Endothelial cell of umbilical vein (primary cell): ENCODE data around the gene SLC9C1. TPM values are rescaled to one million over a fixed set of nuclear protein-coding genes. Genes with fewer than 3 reads are reported as not detected.

Experiments
- BruUV-seq: library from RNA; stranded (reverse); fragments of 400-500 nt; replicated peaks from 2 replicates; lab custom pipeline; 2021; lab: Mats Ljungman, UMichigan
- CTCF ChIA-PET: fragments of 300-600, 350-600 bp; sonication (Branson Sonifier 250); formaldehyde crosslinking; loops from one replicate; lab custom pipeline; 2021; ENCODE audit warnings: antibody characterized with exemption, inconsistent platforms; lab: Charles Lee
- POLR2A ChIA-PET: fragments of 300-600, 350-600 bp; sonication (Branson Sonifier 250); formaldehyde crosslinking; loops from one replicate; lab custom pipeline; 2021; ENCODE audit warnings: antibody characterized with exemption, inconsistent platforms; lab: Charles Lee
- DNase-seq: peaks from one replicate; pipeline ENCODE4 v3.0.0-alpha.2; 2011; ENCODE audit warnings: low read depth, low spot score
- FAIRE-seq: peaks from 2 replicates; lab custom pipeline; 2011; peaks lifted over from hg19 to GRCh38; lab: Jason Lieb, UNC
- H2AFZ ChIP-seq: 2 replicates; pipeline ENCODE4 v1.6.0; 2012; ENCODE audit warnings: low read depth, low read length, control low read depth, inconsistent platforms
- H3K27ac ChIP-seq: 2 replicates; pipeline ENCODE4 v1.5.1; 2011; ENCODE audit warnings: low read depth, mild to moderate bottlenecking, control low read depth, low read length, moderate library complexity; ENCODE audit not compliant: insufficient read depth
- H3K27me3 ChIP-seq, 2 experiments: 2 replicates each; pipeline versions ENCODE4 v1.6.0 to v1.6.1; 2011; ENCODE audit warnings: low read length in 2 of 2, mixed read lengths in 1 of 2; ENCODE audit not compliant: control insufficient read depth in 2 of 2, insufficient read depth in 2 of 2
- H3K36me3 ChIP-seq, 2 experiments: 2 replicates in 1 of 2; 3 replicates in 1 of 2; pipeline ENCODE4 v1.5.1; 2011; ENCODE audit warnings: low read length in 2 of 2, mild to moderate bottlenecking in 1 of 2, moderate library complexity in 1 of 2; ENCODE audit not compliant: control insufficient read depth in 2 of 2, insufficient read depth in 2 of 2; ENCODE audit errors: extremely low read depth in 1 of 2
- H3K4me1 ChIP-seq: 3 replicates; pipeline ENCODE4 v1.5.1; 2011; ENCODE audit warnings: mild to moderate bottlenecking, low read length; ENCODE audit not compliant: control insufficient read depth, insufficient read depth; ENCODE audit errors: extremely low read depth
- H3K4me2 ChIP-seq: 2 replicates; pipeline ENCODE4 v1.6.1; 2011; ENCODE audit warnings: low read length, control low read depth, mixed read lengths; ENCODE audit not compliant: insufficient read depth
- H3K4me3 ChIP-seq, 3 experiments: fragments of 200-600 bp in 1 of 3; sonication (generic), shearing (Covaris generic) in 1 of 3; replicated peaks in 1 of 3; 2 replicates each; pipeline ENCODE4 v1.5.1; 2011 to 2016; ENCODE audit warnings: control low read depth in 3 of 3, low read length in 3 of 3, mild to moderate bottlenecking in 2 of 3, inconsistent platforms in 1 of 3, low read depth in 1 of 3, moderate library complexity in 1 of 3; ENCODE audit not compliant: insufficient read depth in 1 of 3
- H3K79me2 ChIP-seq: 2 replicates; pipeline ENCODE4 v1.6.0; 2012; ENCODE audit warnings: low read length, inconsistent platforms; ENCODE audit not compliant: control insufficient read depth, insufficient read depth
- H3K9ac ChIP-seq: replicated peaks from 2 replicates; pipeline ENCODE3; 2011; ENCODE audit warnings: low read length, control low read depth; ENCODE audit not compliant: insufficient read depth; ENCODE audit errors: extremely low read depth
- H3K9me1 ChIP-seq: replicated peaks from 3 replicates; pipeline ENCODE4 v1.6.0; 2011; ENCODE audit warnings: mild to moderate bottlenecking, low read length; ENCODE audit not compliant: control insufficient read depth, insufficient read depth; ENCODE audit errors: extremely low read depth
- H3K9me3 ChIP-seq: replicated peaks from 2 replicates; pipeline ENCODE4 v1.5.1; 2012; ENCODE audit warnings: low read length, inconsistent platforms; ENCODE audit not compliant: control insufficient read depth, insufficient read depth
- H4K20me1 ChIP-seq: replicated peaks from 2 replicates; pipeline ENCODE3; 2011; ENCODE audit warnings: mild to moderate bottlenecking, low read length; ENCODE audit not compliant: control insufficient read depth, insufficient read depth; ENCODE audit errors: extremely low read depth
- EZH2 ChIP-seq: IDR thresholded peaks from 2 replicates; pipeline ENCODE4 v1.6.1; 2012; ENCODE audit warnings: borderline replicate concordance, low read depth, mild to moderate bottlenecking, moderate library complexity, low read length, inconsistent platforms; ENCODE audit not compliant: severe bottlenecking
- FOS ChIP-seq: IDR thresholded peaks from 2 replicates; pipeline ENCODE4 v1.6.1; 2011; ENCODE audit warnings: mild to moderate bottlenecking, low read length, moderate library complexity, borderline replicate concordance; ENCODE audit not compliant: insufficient read depth
- GATA2 ChIP-seq: IDR thresholded peaks from 2 replicates; pipeline ENCODE4 v1.7.0; 2011; ENCODE audit warnings: low read depth, mild to moderate bottlenecking, moderate library complexity, mixed read lengths, low read length; ENCODE audit not compliant: insufficient read length, insufficient read depth
- JUN ChIP-seq: IDR thresholded peaks from 2 replicates; pipeline ENCODE4 v1.6.1; 2011; ENCODE audit warnings: borderline replicate concordance, low read depth; ENCODE audit not compliant: insufficient read length, insufficient read depth
- MYC ChIP-seq: IDR thresholded peaks from one replicate; pipeline ENCODE4 v1.6.1; 2011; ENCODE audit warnings: mild to moderate bottlenecking, low read depth, low read length
- POLR2A ChIP-seq: IDR thresholded peaks from 2 replicates; pipeline ENCODE4 v1.6.1; 2012; ENCODE audit warnings: low read depth, mild to moderate bottlenecking, control low read depth, low read length
- POLR2AphosphoS5 ChIP-seq: IDR thresholded peaks from 2 replicates; pipeline ENCODE4 v1.6.1; 2012; ENCODE audit warnings: low read depth, mild to moderate bottlenecking, control low read depth, low read length, moderate library complexity; ENCODE audit not compliant: insufficient read depth
- dilution Hi-C: fragments of 300-500 bp; cut with MboI; formaldehyde crosslinking; loops from one replicate; pipeline ENCODE4 v1.15.0; 2019; ENCODE audit warnings: low sequenced_read_pairs; ENCODE audit not compliant: extremely low pct_ligation_motif_present
- intact Hi-C: fragments of 100-400 bp; cut with micrococcal nuclease; formaldehyde crosslinking; loops from one replicate; pipeline ENCODE4 v1.10.0; 2022
- polyA plus RNA-seq, 4 experiments: library from polyadenylated mRNA; depleted of rRNA in 3 of 4; stranded (reverse) in 3 of 4; unstranded in 1 of 4; fragments of >200 nt; gene quantifications; 2 replicates each; pipeline versions ENCODE4 v1.2.1 to v1.2.3, GENCODE V29; 2011 to 2012; ENCODE audit warnings: missing spikeins in 1 of 4
- total RNA-seq: library from RNA; stranded (reverse); gene quantifications from 2 replicates; pipeline ENCODE4 v1.2.3, GENCODE V29; 2021
- TF ChIP-seq, protein P1 (sequence below): IDR thresholded peaks from 2 replicates; pipeline ENCODE4 v1.6.1; 2011; ENCODE audit not compliant: insufficient read depth, insufficient read length
- TF ChIP-seq, protein P2 (sequence below), 2 donors: IDR thresholded peaks; 1 replicate in 1 of 2; 2 replicates in 1 of 2; pipeline ENCODE4 v1.5.1; 2011; ENCODE audit warnings: low read length in 2 of 2, mild to moderate bottlenecking in 2 of 2, moderate library complexity in 2 of 2, control low read depth in 1 of 2, inconsistent platforms in 1 of 2, low read depth in 1 of 2; ENCODE audit not compliant: insufficient read depth in 1 of 2; ENCODE audit errors: extremely low read depth in 1 of 2

The SLC9C1 gene
- total and polyA plus RNA-seq, 2 donors (not counting 3 experiments of a cell fraction or from before 2014, with no cell fraction given) = not detected

DNA sequence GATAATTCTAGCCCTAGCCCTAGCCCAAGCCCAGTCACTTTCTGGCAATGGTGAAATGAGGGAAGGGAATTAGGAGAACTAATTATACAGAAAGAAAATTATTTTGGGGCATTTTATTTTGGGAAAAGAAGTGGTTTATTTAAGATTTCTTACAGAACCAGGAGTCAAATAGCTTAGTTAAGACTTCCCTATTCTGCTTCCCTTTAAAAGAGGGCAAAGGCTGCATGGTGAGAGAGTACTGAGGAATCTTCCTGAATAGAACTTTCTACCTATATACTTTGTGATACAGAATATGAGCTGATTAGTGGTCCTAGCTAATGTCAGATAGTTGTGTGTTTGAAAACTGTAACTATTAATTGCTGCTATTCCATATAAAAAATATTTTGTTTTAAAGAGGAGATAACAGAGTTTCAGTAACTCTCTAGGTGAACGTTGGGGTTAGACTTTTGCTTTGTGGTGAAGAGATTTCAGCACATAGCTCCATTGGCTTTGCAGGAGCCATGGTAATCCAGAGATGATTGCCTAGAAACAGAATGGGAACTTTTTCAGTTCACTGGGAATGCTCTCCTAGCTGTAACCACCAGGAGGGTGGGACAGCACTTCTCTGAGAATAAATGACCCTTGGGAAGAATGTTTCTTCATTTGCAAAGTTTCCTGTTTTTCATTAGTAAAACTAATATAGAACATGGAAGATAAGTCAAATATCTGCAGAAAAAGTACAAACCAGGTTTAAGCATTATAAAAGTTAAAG lies 155.6 kb downstream of the SLC9C1 start:
- no peaks in the 10 kb centered on the region for H3K9me1 ChIP-seq
- FAIRE-seq (no peak), DNase-seq (no peak)
- ChIA-PET CTCF (interaction anchor here (1.0 to 3.2 kb wide), 8 partner anchors 10 to 393 kb away, joined by 3 to 17 read pairs (median 7); no protein-coding TSS in a partner anchor), POLR2A (no interaction called here)
- no peak overlapping the region for H3K27ac ChIP-seq
- no peak overlapping the region for H3K4me2 ChIP-seq
- no peaks in the 10 kb centered on the region for H3K36me3 ChIP-seq
- H4K20me1 ChIP-seq = no peaks in the 10 kb centered on the region
- H3K4me1 ChIP-seq = no peaks in the 10 kb centered on the region
- H3K27me3 ChIP-seq = peaks cover 3 to 5% of the 10 kb centered on the region in 2 experiments
- H3K9me3 ChIP-seq = no peaks in the 10 kb centered on the region
- TF ChIP-seq POLR2AphosphoS5 = no peak
- TF ChIP-seq MYC = no peak
- TF ChIP-seq GATA2 = no peak
- no peak for TF ChIP-seq JUN
- TF ChIP-seq FOS = no peak
- no peak for TF ChIP-seq EZH2
- no peak for TF ChIP-seq POLR2A
- TF ChIP-seq, protein P1, sequence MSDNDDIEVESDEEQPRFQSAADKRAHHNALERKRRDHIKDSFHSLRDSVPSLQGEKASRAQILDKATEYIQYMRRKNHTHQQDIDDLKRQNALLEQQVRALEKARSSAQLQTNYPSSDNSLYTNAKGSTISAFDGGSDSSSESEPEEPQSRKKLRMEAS = no peak
- TF ChIP-seq, protein P2, sequence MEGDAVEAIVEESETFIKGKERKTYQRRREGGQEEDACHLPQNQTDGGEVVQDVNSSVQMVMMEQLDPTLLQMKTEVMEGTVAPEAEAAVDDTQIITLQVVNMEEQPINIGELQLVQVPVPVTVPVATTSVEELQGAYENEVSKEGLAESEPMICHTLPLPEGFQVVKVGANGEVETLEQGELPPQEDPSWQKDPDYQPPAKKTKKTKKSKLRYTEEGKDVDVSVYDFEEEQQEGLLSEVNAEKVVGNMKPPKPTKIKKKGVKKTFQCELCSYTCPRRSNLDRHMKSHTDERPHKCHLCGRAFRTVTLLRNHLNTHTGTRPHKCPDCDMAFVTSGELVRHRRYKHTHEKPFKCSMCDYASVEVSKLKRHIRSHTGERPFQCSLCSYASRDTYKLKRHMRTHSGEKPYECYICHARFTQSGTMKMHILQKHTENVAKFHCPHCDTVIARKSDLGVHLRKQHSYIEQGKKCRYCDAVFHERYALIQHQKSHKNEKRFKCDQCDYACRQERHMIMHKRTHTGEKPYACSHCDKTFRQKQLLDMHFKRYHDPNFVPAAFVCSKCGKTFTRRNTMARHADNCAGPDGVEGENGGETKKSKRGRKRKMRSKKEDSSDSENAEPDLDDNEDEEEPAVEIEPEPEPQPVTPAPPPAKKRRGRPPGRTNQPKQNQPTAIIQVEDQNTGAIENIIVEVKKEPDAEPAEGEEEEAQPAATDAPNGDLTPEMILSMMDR (IDR thresholded peaks at IDR 0.05; ENCODE audit: extremely low read depth in 1 of 2, insufficient read depth in 1 of 2, low read depth in 1 of 2, low read length in 2 of 2) = no peak
- intact Hi-C loops = no loop called here
- BruUV-seq = no TSS peak
- H3K9ac ChIP-seq = no peak overlapping the region
- H2AFZ ChIP-seq = no peak overlapping the region
- dilution Hi-C loops = no loop called here
- H3K79me2 ChIP-seq = no peaks in the 10 kb centered on the region
- H3K4me3 ChIP-seq = no peak overlapping the region
